H1 (cell line): Measurements from ENCODE around the gene RAI14. TPM values are rescaled to one million over a fixed set of nuclear protein-coding genes. Genes with fewer than 3 reads are reported as not detected.

Experiments
- CTCF ChIA-PET: fragments of 300-600 bp; sonication (Branson Sonifier 250); formaldehyde crosslinking; loops from one replicate; lab custom pipeline; 2021; ENCODE audit not compliant: partially characterized antibody; lab: Charles Lee
- POLR2A ChIA-PET: fragments of 300-600 bp; sonication (Branson Sonifier 250); formaldehyde crosslinking; loops from one replicate; lab custom pipeline; 2021; ENCODE audit warnings: inconsistent platforms; ENCODE audit not compliant: partially characterized antibody; lab: Charles Lee
- DNase-seq, 2 experiments: peaks; one replicate each; pipeline versions ENCODE4 v3.0.0 to v3.0.0-alpha.2; 2010 to 2022; ENCODE audit warnings: low spot score in 2 of 2, low read depth in 1 of 2, mixed read lengths in 1 of 2
- FAIRE-seq: peaks from 2 replicates; lab custom pipeline; 2011; peaks lifted over from hg19 to GRCh38; lab: Jason Lieb, UNC
- H2AFZ ChIP-seq: 2 replicates; pipeline ENCODE4 v1.8.1; 2012; ENCODE audit warnings: low read length, inconsistent platforms
- H2AK5ac ChIP-seq: 2 replicates; pipeline ENCODE4 v1.6.1; 2013; ENCODE audit warnings: low read depth, low read length
- H2BK120ac ChIP-seq: replicated peaks from 2 replicates; pipeline ENCODE3; 2013; ENCODE audit warnings: low read depth, low read length, inconsistent platforms
- H2BK12ac ChIP-seq: 2 replicates; pipeline ENCODE4 v1.6.1; 2013; ENCODE audit warnings: low read depth, low read length
- H2BK15ac ChIP-seq: 2 replicates; pipeline ENCODE4 v1.6.1; 2013; ENCODE audit warnings: low read length
- H2BK20ac ChIP-seq: 2 replicates; pipeline ENCODE4 v1.6.1; 2013; ENCODE audit warnings: low read length
- H2BK5ac ChIP-seq: 2 replicates; pipeline ENCODE4 v1.6.1; 2013; ENCODE audit warnings: low read depth, low read length
- H3K14ac ChIP-seq: 2 replicates; pipeline ENCODE4 v1.6.1; 2013; ENCODE audit warnings: inconsistent platforms; ENCODE audit not compliant: insufficient read length
- H3K18ac ChIP-seq: 2 replicates; pipeline ENCODE4 v1.6.1; 2013; ENCODE audit warnings: low read length; ENCODE audit errors: extremely low read depth
- H3K23ac ChIP-seq: 2 replicates; pipeline ENCODE4 v1.6.1; 2013; ENCODE audit warnings: inconsistent platforms; ENCODE audit not compliant: insufficient read length
- H3K23me2 ChIP-seq: 2 replicates; pipeline ENCODE4 v1.6.1; 2013; ENCODE audit warnings: low read depth, low read length
- H3K27ac ChIP-seq: 2 replicates; pipeline ENCODE4 v1.6.1; 2011; ENCODE audit warnings: low read depth, low read length, inconsistent platforms
- H3K27me3 ChIP-seq, 4 experiments: replicated peaks in 1 of 4; 1 replicate in 1 of 4; 2 replicates in 3 of 4; pipeline versions ENCODE4 v1.6.1 to v1.8.1; 2011 to 2013; ENCODE audit warnings: low read length in 3 of 4, mild to moderate bottlenecking in 3 of 4, inconsistent platforms in 2 of 4, mixed read lengths in 2 of 4, moderate library complexity in 1 of 4; ENCODE audit not compliant: control insufficient read depth in 3 of 4, insufficient read depth in 3 of 4; ENCODE audit errors: extremely low read depth in 1 of 4
- H3K36me3 ChIP-seq, 4 experiments: 2 replicates each; pipeline versions ENCODE4 v1.6.1 to v1.8.1; 2011 to 2013; ENCODE audit warnings: mild to moderate bottlenecking in 4 of 4, low read length in 3 of 4, moderate library complexity in 2 of 4, control low read depth in 1 of 4, inconsistent platforms in 1 of 4; ENCODE audit not compliant: insufficient read depth in 4 of 4, control insufficient read depth in 2 of 4
- H3K4ac ChIP-seq: replicated peaks from 2 replicates; pipeline ENCODE3; 2013; ENCODE audit warnings: low read length, low read depth, mixed read lengths, inconsistent platforms; ENCODE audit not compliant: insufficient read length
- H3K4me1 ChIP-seq, 4 experiments: replicated peaks in 1 of 4; 1 replicate in 1 of 4; 2 replicates in 3 of 4; pipeline versions ENCODE4 v1.6.1 to v1.8.1; 2011 to 2013; ENCODE audit warnings: low read length in 3 of 4, inconsistent platforms in 2 of 4, mixed read lengths in 1 of 4; ENCODE audit not compliant: insufficient read depth in 4 of 4, control insufficient read depth in 3 of 4
- H3K4me2 ChIP-seq, 2 experiments: 2 replicates each; pipeline versions ENCODE4 v1.6.1 to v1.8.1; 2011 to 2013; ENCODE audit warnings: low read depth in 2 of 2, low read length in 2 of 2, control low read depth in 1 of 2, inconsistent platforms in 1 of 2, mild to moderate bottlenecking in 1 of 2; ENCODE audit not compliant: insufficient read depth in 1 of 2
- H3K4me3 ChIP-seq, 4 experiments: fragments of 200-600, 300-600 bp in 1 of 4; sonication (generic), shearing (Covaris generic), sonication (Bioruptor Twin) in 1 of 4; 2 replicates each; pipeline versions ENCODE4 v1.5.1 to v1.8.1; 2011 to 2016; ENCODE audit warnings: low read length in 4 of 4, low read depth in 3 of 4, control low read depth in 2 of 4, inconsistent platforms in 2 of 4, mild to moderate bottlenecking in 2 of 4, mixed read lengths in 1 of 4, moderate library complexity in 1 of 4; ENCODE audit not compliant: insufficient read depth in 2 of 4; ENCODE audit errors: extremely low read depth in 1 of 4
- H3K56ac ChIP-seq: replicated peaks from 2 replicates; pipeline ENCODE3; 2013; ENCODE audit warnings: low read depth, mild to moderate bottlenecking, mixed read lengths, low read length, inconsistent platforms; ENCODE audit not compliant: insufficient read length
- H3K79me1 ChIP-seq: 2 replicates; pipeline ENCODE4 v1.6.1; 2013; ENCODE audit warnings: low read depth, low read length, control low read depth
- H3K79me2 ChIP-seq, 2 experiments: 2 replicates each; pipeline versions ENCODE4 v1.6.1 to v1.8.1; 2012 to 2013; ENCODE audit warnings: low read length in 2 of 2, mild to moderate bottlenecking in 2 of 2, inconsistent platforms in 1 of 2; ENCODE audit not compliant: insufficient read depth in 2 of 2, control insufficient read depth in 1 of 2
- H3K9ac ChIP-seq, 4 experiments: replicated peaks in 1 of 4; 1 replicate in 1 of 4; 2 replicates in 3 of 4; pipeline versions ENCODE4 v1.6.1 to v1.8.1; 2011 to 2013; ENCODE audit warnings: low read depth in 3 of 4, low read length in 3 of 4, control low read depth in 2 of 4, mild to moderate bottlenecking in 2 of 4, moderate library complexity in 2 of 4, inconsistent platforms in 1 of 4; ENCODE audit errors: extremely low read depth in 1 of 4
- H3K9me3 ChIP-seq, 2 experiments: 2 replicates each; pipeline versions ENCODE4 v1.6.1 to v1.8.1; 2012 to 2013; ENCODE audit warnings: mild to moderate bottlenecking in 2 of 2, moderate library complexity in 2 of 2, control low read depth in 1 of 2, inconsistent platforms in 1 of 2, low read depth in 1 of 2, low read length in 1 of 2, mixed read lengths in 1 of 2; ENCODE audit not compliant: insufficient read depth in 2 of 2
- H4K20me1 ChIP-seq, 2 experiments: replicated peaks in 1 of 2; 2 replicates each; pipeline versions ENCODE3 to v1.8.1; 2011 to 2013; ENCODE audit warnings: inconsistent platforms in 2 of 2, low read length in 2 of 2, mild to moderate bottlenecking in 1 of 2; ENCODE audit not compliant: insufficient read depth in 2 of 2, control insufficient read depth in 1 of 2
- H4K5ac ChIP-seq: 2 replicates; pipeline ENCODE4 v1.6.1; 2013; ENCODE audit warnings: low read length, low read depth, mixed read lengths, inconsistent platforms; ENCODE audit not compliant: insufficient read length
- H4K8ac ChIP-seq: 2 replicates; pipeline ENCODE4 v1.8.0; 2013; ENCODE audit warnings: mild to moderate bottlenecking, moderate library complexity, low read length, inconsistent platforms; ENCODE audit not compliant: insufficient read depth; ENCODE audit errors: extremely low read depth
- H4K91ac ChIP-seq: replicated peaks from 2 replicates; pipeline ENCODE3; 2013; ENCODE audit warnings: low read length, mixed read lengths, inconsistent platforms; ENCODE audit not compliant: insufficient read length
- CHD1 ChIP-seq: IDR thresholded peaks from 2 replicates; pipeline ENCODE4 v1.6.1; 2012; ENCODE audit warnings: low read depth, low read length, improper control_type of control experiment
- RXRA ChIP-seq: IDR thresholded peaks from 2 replicates; pipeline ENCODE4 v1.6.1; 2011; ENCODE audit warnings: low read depth, mild to moderate bottlenecking, low read length, moderate library complexity; ENCODE audit not compliant: insufficient read depth
- WGBS, 2 experiments: shearing (Covaris generic) in 1 of 2; methylation state at CpG; one replicate each; pipeline versions ENCODE4 v1.1.6 to v1.1.7; 2013 to 2015; ENCODE audit warnings: low lambda C conversion rate in 2 of 2, mixed read lengths in 2 of 2, inconsistent platforms in 1 of 2, low coverage in 1 of 2, missing lambda C conversion rate in 1 of 2; ENCODE audit not compliant: insufficient replicate concordance in 2 of 2, insufficient coverage in 1 of 2, insufficient read length in 1 of 2; ENCODE audit errors: extremely low coverage in 1 of 2, missing lambda C conversion rate in 1 of 2; 5-methylcytosine and 5-hydroxymethylcytosine counted together
- polyA plus RNA-seq, 7 experiments: library from polyadenylated mRNA; depleted of rRNA in 3 of 7; stranded (reverse) in 5 of 7; unstranded in 2 of 7; fragments of >200 nt in 5 of 7; fragments of 200-250 nt in 2 of 7; gene quantifications; 1 replicate in 5 of 7; 2 replicates in 1 of 7; 4 replicates in 1 of 7; pipeline versions ENCODE4 v1.2.1 to v1.2.3, GENCODE V29; 2011 to 2013; ENCODE audit warnings: missing spikeins in 2 of 7, mixed read lengths in 2 of 7
- total RNA-seq: library from RNA; stranded (reverse); fragmentation: NEBNext Ultra II Directional; extraction: Animal tissue kit (Norgen Biotek cat#: 25700); gene quantifications from 2 replicates; pipeline ENCODE4 v1.2.1, GENCODE V29; 2021

The RAI14 gene
- total and polyA plus RNA-seq, 2 of the 8 experiments (the other 6 are each of a cell fraction or from before 2014, with no cell fraction given) = 48.4 to 210 TPM

- no peak overlapping the region for H2BK12ac ChIP-seq
- peaks cover 0 to 13% (median 1%) of the 10 kb centered on the region in 4 experiments; a peak in 3 of 7 replicates for H3K4me1 ChIP-seq
- H4K20me1 ChIP-seq = peaks cover 6 to 12% of the 10 kb centered on the region in 2 experiments
- DNase-seq (no peak), FAIRE-seq (no peak)
- no peak overlapping the region for H3K56ac ChIP-seq
- 83% methylated on average over 3 of the region's 3 CpGs; no CpG with 5 or more reads in 1 of the 2 experiments for WGBS, 2 experiments
- no peak overlapping the region for H3K23ac ChIP-seq
- peaks cover 0 to 3% (median 0%) of the 10 kb centered on the region in 4 experiments; a peak in 1 of 8 replicates for H3K36me3 ChIP-seq
- TF ChIP-seq RXRA = no peak
- TF ChIP-seq CHD1 = no peak
- no peak overlapping the region for H3K4ac ChIP-seq
- peaks cover 16% of the 10 kb centered on the region for H3K79me1 ChIP-seq
- H3K9ac ChIP-seq = no peak overlapping the region
- CTCF ChIA-PET = interaction anchor here (0.9 kb wide), 1 partner anchor 9 kb away, joined by 3 read pairs; no protein-coding TSS in a partner anchor
- H2BK120ac ChIP-seq = no peak overlapping the region
- no peak overlapping the region for H3K14ac ChIP-seq
- H4K91ac ChIP-seq = no peak overlapping the region
- H2AFZ ChIP-seq = no peak overlapping the region
- H2BK5ac ChIP-seq = no peak overlapping the region
- H2BK15ac ChIP-seq = no peak overlapping the region
- H3K79me2 ChIP-seq = peaks cover 6 to 93% of the 10 kb centered on the region in 2 experiments; a peak in 3 of 4 replicates
- no peak overlapping the region for H4K5ac ChIP-seq
- H2AK5ac ChIP-seq = no peak overlapping the region
- POLR2A ChIA-PET = no interaction called here
- H3K27me3 ChIP-seq = no peaks in the 10 kb centered on the region
- H4K8ac ChIP-seq = no peak overlapping the region
- no peak overlapping the region for H3K4me3 ChIP-seq
- no peak overlapping the region for H3K27ac ChIP-seq
- H3K4me2 ChIP-seq = no peak overlapping the region
- H2BK20ac ChIP-seq = no peak overlapping the region
- no peaks in the 10 kb centered on the region for H3K9me3 ChIP-seq
- H3K23me2 ChIP-seq = no peaks in the 10 kb centered on the region
- H3K18ac ChIP-seq = no peak overlapping the region
Observed at GRCh38 chr5:34743878-34744277, 87.8 kb downstream of the RAI14 start.
